Natural killer cell (primary cell): ENCODE results near the gene MAN1A2. TPM values are rescaled to one million over a fixed set of nuclear protein-coding genes. Genes with fewer than 3 reads are reported as not detected.
"Not testable (repeated sequence)": the region's sequence is repeated elsewhere in the genome, so short reads cannot be mapped to it uniquely, and the experiment has no call there.

Source experiments
- ATAC-seq, 3 donors: fragments of 150-1000 bp in 2 of 3; fragments of 200-7000 bp in 1 of 3; cut with Tn5 transposase; 1 replicate in 1 of 3; 2 replicates in 2 of 3; pipeline ENCODE4 v1.10.0; 2021; ENCODE audit warnings: mild to moderate bottlenecking in 2 of 3, moderate library complexity in 2 of 3
- DNase-seq, 2 donors: peaks; one replicate each; pipeline versions ENCODE4 v3.0.0 to v3.0.0-alpha.2; 2013 to 2021; ENCODE audit warnings: mixed read lengths in 1 of 2
- H3K27ac ChIP-seq: one replicate; pipeline ENCODE4 v1.5.1; 2013; ENCODE audit warnings: mild to moderate bottlenecking, low read length
- H3K27me3 ChIP-seq: one replicate; pipeline ENCODE4 v1.6.1; 2013; ENCODE audit warnings: low read length; ENCODE audit not compliant: control insufficient read depth, insufficient read depth
- H3K36me3 ChIP-seq: one replicate; pipeline ENCODE4 v1.6.1; 2013; ENCODE audit warnings: low read length; ENCODE audit not compliant: control insufficient read depth, insufficient read depth
- H3K4me1 ChIP-seq: one replicate; pipeline ENCODE4 v1.6.1; 2013; ENCODE audit warnings: low read length; ENCODE audit not compliant: control insufficient read depth, insufficient read depth
- H3K4me3 ChIP-seq: one replicate; pipeline ENCODE4 v1.5.1; 2013; ENCODE audit warnings: low read length
- H3K9me3 ChIP-seq: one replicate; pipeline ENCODE4 v1.6.1; 2013; ENCODE audit warnings: low read length; ENCODE audit not compliant: control insufficient read depth, insufficient read depth
- H3K27ac Mint-ChIP-seq, 2 donors: one replicate each; pipeline ENCODE4 v1.8.0; 2022; ENCODE audit warnings: mild to moderate bottlenecking in 2 of 2, mixed read lengths in 2 of 2, moderate library complexity in 1 of 2
- H3K27me3 Mint-ChIP-seq, 2 donors: one replicate each; pipeline ENCODE4 v1.8.0; 2022; ENCODE audit warnings: low read depth in 2 of 2, mixed read lengths in 2 of 2
- H3K36me3 Mint-ChIP-seq: one replicate; pipeline ENCODE4 v1.8.0; 2022; ENCODE audit warnings: mixed read lengths
- H3K4me1 Mint-ChIP-seq, 2 donors: one replicate each; pipeline ENCODE4 v1.8.0; 2022; ENCODE audit warnings: mixed read lengths in 2 of 2
- H3K4me3 Mint-ChIP-seq: one replicate; pipeline ENCODE4 v1.8.0; 2022; ENCODE audit warnings: mild to moderate bottlenecking, moderate library complexity, mixed read lengths
- H3K9me3 Mint-ChIP-seq, 2 donors: one replicate each; pipeline ENCODE4 v1.8.0; 2022; ENCODE audit warnings: mixed read lengths in 2 of 2
- CTCF ChIP-seq: fragments of 200-600 bp; IDR thresholded peaks from one replicate; pipeline ENCODE4 v1.8.0; 2022; ENCODE audit warnings: antibody characterized with exemption
- WGBS: methylation state at CpG from one replicate; pipeline ENCODE4 v1.1.7; 2013; ENCODE audit warnings: missing lambda C conversion rate; ENCODE audit not compliant: insufficient coverage; 5-methylcytosine and 5-hydroxymethylcytosine counted together
- intact Hi-C: fragments of 100-400 bp; cut with micrococcal nuclease; formaldehyde crosslinking; loops from one replicate; pipeline ENCODE4 v1.14.2; 2022
- total RNA-seq, 4 donors: library from RNA; stranded (reverse); fragments of 120-200 nt in 1 of 4; gene quantifications; one replicate each; pipeline versions ENCODE4 v1.2.3 to v1.2.4, GENCODE V29; 2013 to 2022

MAN1A2 gene
- total RNA-seq, 3 donors from 2014 or later (not counting 1 experiment from before 2014, with no cell fraction given) = 75.5 to 90.0 (median 87.1) TPM

GRCh38 chr1:117555806-117556205, 188.6 kb downstream of the MAN1A2 start:
- DNase-seq = no peak
- Mint-ChIP-seq H3K36me3 (peaks cover 6% of the 10 kb centered on the region), H3K27me3 (peaks cover 5 to 17% of the 10 kb centered on the region in 2 donors), H3K27ac (no peak overlapping the region), H3K4me1 (peaks cover 21 to 26% of the 10 kb centered on the region in 2 donors), H3K9me3 (no peaks in the 10 kb centered on the region), H3K4me3 (no peak overlapping the region)
- no peaks in the 10 kb centered on the region for H3K27me3 ChIP-seq
- H3K4me3 ChIP-seq = no peak overlapping the region
- H3K9me3 ChIP-seq = no peaks in the 10 kb centered on the region
- TF ChIP-seq CTCF = no peak
- no peak overlapping the region for H3K27ac ChIP-seq
- ATAC-seq = no peak
- H3K36me3 ChIP-seq = no peaks in the 10 kb centered on the region
- intact Hi-C loops = loop anchor here (5.0 kb wide), 1 partner anchor 116 kb away; no protein-coding TSS in a partner anchor
- 83% methylated on average over 3 of the region's 3 CpGs for WGBS
- H3K4me1 ChIP-seq = peaks cover 7% of the 10 kb centered on the region

- intact Hi-C loops = loop anchor here (5.0 kb wide), 1 partner anchor 116 kb away; no protein-coding TSS in a partner anchor
- no peak for DNase-seq
- Mint-ChIP-seq H3K36me3 (peaks cover 6% of the 10 kb centered on the region), H3K9me3 (no peaks in the 10 kb centered on the region), H3K27ac (no peak overlapping the region), H3K27me3 (peaks cover 5 to 17% of the 10 kb centered on the region in 2 donors), H3K4me3 (no peak overlapping the region), H3K4me1 (peaks cover 21 to 26% of the 10 kb centered on the region in 2 donors)
- Histone ChIP-seq H3K4me1 (peaks cover 7% of the 10 kb centered on the region), H3K27ac (no peak overlapping the region), H3K4me3 (no peak overlapping the region), H3K9me3 (no peaks in the 10 kb centered on the region), H3K36me3 (no peaks in the 10 kb centered on the region), H3K27me3 (no peaks in the 10 kb centered on the region)
- no peak for ATAC-seq
- TF ChIP-seq CTCF = no peak
Measured at GRCh38 chr1:117556341-117556740, 189.1 kb downstream of the MAN1A2 start.

DNA sequence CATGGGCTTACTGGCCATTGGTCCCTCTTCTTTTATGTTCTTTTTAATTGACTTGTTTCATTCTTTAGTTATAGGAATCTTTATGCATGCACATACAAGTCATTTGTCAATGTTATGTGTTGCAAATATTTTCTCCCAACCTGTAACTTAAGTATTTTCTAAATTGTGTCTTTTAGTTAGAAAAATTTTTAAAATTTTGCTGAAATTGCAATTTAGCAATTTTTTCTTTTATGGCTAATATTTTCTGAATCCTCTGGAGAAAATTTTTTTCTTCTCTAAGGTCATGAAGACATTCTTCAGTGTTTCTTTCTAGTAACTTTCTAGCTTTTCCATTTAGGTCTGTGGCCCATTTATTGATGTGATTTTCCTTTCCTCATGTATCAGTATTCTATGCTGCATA, 189.7 kb downstream of the MAN1A2 start:
- Mint-ChIP-seq H3K9me3 (no peaks in the 10 kb centered on the region), H3K4me3 (no peak overlapping the region), H3K4me1 (peaks cover 21 to 26% of the 10 kb centered on the region in 2 donors), H3K27ac (no peak overlapping the region), H3K27me3 (peaks cover 5 to 17% of the 10 kb centered on the region in 2 donors), H3K36me3 (peaks cover 6% of the 10 kb centered on the region)
- H3K27ac ChIP-seq = no peak overlapping the region
- no peaks in the 10 kb centered on the region for H3K9me3 ChIP-seq
- intact Hi-C loops = loop anchor here (5.0 kb wide), 1 partner anchor 115 kb away; no protein-coding TSS in a partner anchor
- DNase-seq (no peak), ATAC-seq (no peak)
- no peak for TF ChIP-seq CTCF
- H3K4me3 ChIP-seq = no peak overlapping the region
- H3K4me1 ChIP-seq = peaks cover 7% of the 10 kb centered on the region
- H3K27me3 ChIP-seq = no peaks in the 10 kb centered on the region
- no peaks in the 10 kb centered on the region for H3K36me3 ChIP-seq

DNA sequence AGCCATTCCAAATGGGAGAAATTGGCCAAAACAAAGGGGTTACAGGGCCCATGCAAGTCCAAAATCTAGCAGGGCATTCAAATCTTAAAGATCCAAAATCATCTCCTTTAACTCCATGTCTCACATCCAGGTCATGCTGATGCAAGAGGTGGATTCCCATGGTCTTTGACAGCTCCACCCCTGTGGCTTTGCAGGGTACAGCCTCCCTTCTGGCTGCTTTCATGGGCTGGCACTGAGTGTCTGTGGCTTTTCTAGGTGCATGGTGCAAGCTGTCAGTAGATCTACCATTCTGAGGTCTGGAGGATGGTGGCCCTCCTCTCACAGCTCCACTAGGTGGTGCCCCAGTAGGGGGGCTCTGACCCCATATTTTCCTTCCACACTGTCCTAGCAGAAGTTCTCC, 191.2 kb downstream of the MAN1A2 start:
- not testable (repeated sequence) for H3K27me3 ChIP-seq, H3K4me3 ChIP-seq, H3K27ac ChIP-seq, H3K36me3 ChIP-seq, H3K36me3 Mint-ChIP-seq, H3K9me3 Mint-ChIP-seq, H3K4me1 ChIP-seq, H3K9me3 ChIP-seq, H3K4me3 Mint-ChIP-seq
- Mint-ChIP-seq H3K27me3 (peaks cover 3 to 17% of the 10 kb centered on the region in 2 donors), H3K27ac (peak overlapping the region; percentile 2 to 63), H3K4me1 (peaks cover 21 to 26% of the 10 kb centered on the region in 2 donors)
- ATAC-seq (peak in 2 of 3 donors; percentile 34 to 45), DNase-seq (peak; percentile 28 to 40)
- intact Hi-C loops = loop anchor here (5.0 kb wide), 1 partner anchor 114 kb away; no protein-coding TSS in a partner anchor
